GM11168 (cell line): ENCODE results near the gene FAM50A.

Experiments
- in situ Hi-C: fragments of 300-500 bp; cut with MboI; formaldehyde crosslinking; loops from one replicate; pipeline ENCODE4 v1.12.0; 2022; ENCODE audit warnings: low sequenced_read_pairs; ENCODE audit not compliant: unreplicated experiment

Gene FAM50A

DNA sequence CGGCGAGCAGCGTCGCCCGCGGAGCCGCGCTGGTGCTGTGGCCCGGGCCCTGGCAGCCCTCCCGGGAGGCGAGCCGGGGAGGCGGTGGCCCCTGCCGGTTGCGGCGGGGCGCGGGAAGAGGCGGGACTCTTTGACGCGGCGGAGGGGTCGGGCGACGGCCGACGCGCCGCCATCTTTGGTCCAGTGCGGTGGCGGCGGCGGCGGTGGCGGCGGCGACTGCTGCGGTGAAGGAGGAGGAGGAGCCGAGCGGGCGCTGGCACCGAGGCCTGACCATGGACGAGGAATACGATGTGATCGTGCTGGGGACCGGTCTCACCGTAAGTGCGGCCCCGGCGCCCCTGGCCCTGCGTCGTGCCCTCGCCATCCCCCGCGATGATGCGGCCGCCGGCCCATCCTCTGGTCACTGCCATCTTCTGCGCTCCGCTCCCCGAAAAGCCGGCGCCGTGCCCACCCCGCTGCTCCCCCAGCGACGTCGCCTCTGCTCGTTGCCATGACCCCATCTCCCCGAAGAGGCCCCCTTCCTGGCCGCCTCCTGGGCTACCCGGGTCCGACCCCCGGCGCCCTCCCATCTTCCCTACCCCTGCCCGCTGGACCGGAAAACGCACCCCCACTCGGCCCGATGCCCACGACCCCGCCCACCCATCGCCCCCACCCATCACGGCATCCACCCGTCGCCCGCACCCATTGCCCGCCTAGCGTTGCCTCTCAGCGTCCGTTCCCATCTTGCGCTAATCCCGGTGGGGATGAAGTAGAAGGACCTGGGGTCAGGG is 6.8 kb upstream of the FAM50A start, which contains the start of gene GDI1:
Gene GDI1 (plus strand): TSS at position 172 of the 770 bp plus-strand sequence. CDS start 101 bp downstream, at position 273.
- in situ Hi-C loops = loop anchor here (25.0 kb wide), 1 partner anchor 100 kb away; the partner anchor contains the start of genes G6PD and IKBKG

DNA sequence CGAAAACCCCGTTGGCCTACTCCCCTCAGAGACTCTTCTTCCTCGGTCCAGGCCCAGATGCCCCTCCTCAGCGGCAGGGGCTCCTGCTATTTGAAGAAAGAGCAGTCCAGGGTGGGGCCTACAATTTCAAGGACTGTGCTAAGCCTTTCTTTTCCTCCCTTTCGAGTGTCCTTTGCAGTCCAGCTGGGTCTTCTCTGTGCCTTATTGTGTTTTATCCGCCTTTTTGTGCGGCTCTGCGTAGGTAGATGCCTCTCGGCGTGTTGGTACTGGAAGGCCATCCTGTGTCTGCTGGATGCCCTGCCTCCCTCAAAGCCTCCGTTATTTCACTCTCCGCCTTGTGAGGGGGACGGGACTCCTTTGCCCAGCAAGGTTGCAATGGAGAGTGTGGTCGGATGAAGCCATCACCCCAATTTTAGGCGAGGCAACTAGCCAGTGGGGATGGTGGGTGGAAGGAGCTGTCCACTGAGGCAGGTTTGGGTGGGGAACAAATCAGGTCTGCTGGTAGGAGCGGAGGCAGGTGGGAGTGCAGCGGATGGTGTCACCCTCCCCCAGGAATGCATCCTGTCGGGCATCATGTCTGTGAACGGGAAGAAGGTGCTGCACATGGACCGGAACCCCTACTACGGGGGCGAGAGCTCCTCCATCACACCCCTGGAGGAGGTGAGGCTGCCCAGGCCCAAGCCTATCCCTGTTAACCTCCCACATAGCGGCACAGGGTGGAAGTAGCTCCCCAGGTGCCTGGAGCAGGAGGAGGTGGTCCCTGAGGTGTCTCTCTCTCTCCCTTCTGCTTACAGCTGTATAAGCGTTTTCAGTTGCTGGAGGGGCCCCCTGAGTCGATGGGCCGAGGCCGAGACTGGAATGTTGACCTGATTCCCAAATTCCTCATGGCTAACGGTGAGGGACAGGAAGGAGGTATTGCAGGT is 5.7 kb upstream of the FAM50A start:
- in situ Hi-C loops = loop anchor here (25.0 kb wide), 1 partner anchor 99 kb away; the partner anchor contains the start of genes G6PD and IKBKG

DNA sequence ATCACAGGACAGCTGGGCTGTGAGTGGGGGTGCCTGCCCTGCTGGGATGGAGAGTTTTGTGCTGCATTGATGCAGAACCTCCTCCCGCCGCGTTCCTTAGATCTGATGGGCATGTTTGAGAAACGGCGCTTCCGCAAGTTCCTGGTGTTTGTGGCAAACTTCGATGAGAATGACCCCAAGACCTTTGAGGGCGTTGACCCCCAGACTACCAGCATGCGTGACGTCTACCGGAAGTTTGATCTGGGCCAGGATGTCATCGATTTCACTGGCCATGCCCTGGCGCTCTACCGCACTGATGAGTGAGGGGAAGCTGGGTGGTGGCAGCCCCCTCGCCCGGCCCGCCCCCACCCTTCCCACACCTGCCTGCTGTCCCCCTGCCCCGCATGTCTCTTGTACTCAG is 4.1 kb upstream of the FAM50A start:
- in situ Hi-C loops = loop anchor here (25.0 kb wide), 1 partner anchor 97 kb away; the partner anchor contains the start of genes G6PD and IKBKG

DNA sequence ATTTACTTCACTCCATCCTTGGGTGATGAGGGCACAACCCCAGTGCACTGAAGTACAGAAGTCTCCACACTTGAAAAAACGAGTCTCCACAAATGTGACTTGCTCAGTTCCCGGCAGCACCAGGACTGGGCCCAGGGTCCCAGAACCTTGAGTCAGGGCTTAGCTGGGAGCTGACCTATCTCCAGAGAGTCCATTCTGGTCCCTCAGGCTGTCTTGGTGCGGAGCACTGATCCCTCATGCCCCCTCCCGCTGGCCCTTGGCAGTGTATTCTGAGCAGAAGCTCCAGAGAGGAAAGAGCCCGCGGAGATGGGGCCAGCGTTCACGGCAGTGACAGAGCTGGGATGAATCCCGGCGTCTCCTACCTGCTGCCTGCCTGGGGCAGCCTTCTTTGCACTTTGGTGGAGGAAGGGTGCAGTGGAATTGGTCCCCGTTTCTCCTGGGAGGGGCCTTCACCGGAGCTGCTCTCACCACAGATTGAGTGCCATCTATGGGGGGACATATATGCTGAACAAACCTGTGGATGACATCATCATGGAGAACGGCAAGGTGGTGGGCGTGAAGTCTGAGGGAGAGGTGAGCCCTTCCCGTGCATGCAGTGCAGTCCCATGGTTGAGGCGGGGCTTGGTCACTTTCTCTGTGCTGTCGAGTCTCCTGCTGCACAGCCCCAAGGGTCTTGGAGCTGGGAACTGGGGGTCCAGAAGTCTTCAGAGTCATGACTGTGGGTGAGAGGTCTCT is 3.2 kb upstream of the FAM50A start:
- in situ Hi-C loops = loop anchor here (25.0 kb wide), 1 partner anchor 97 kb away; the partner anchor contains the start of genes G6PD and IKBKG

DNA sequence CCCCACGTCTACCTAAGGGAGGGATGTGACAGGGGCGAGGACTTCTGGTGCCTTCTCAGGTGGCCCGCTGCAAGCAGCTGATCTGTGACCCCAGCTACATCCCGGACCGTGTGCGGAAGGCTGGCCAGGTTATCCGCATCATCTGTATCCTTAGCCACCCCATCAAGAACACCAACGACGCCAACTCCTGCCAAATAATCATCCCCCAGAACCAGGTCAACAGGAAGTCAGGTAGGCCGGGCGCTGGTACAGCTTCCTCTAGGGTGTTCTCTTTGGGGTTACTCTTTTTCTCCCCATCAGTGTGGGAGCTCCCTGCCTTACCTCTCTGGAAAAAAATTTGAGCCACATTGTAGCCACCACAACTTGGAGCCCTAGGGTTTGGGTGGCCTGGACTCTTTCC is 2.4 kb upstream of the FAM50A start:
- in situ Hi-C loops = loop anchor here (25.0 kb wide), 1 partner anchor 96 kb away; the partner anchor contains the start of genes G6PD and IKBKG

DNA sequence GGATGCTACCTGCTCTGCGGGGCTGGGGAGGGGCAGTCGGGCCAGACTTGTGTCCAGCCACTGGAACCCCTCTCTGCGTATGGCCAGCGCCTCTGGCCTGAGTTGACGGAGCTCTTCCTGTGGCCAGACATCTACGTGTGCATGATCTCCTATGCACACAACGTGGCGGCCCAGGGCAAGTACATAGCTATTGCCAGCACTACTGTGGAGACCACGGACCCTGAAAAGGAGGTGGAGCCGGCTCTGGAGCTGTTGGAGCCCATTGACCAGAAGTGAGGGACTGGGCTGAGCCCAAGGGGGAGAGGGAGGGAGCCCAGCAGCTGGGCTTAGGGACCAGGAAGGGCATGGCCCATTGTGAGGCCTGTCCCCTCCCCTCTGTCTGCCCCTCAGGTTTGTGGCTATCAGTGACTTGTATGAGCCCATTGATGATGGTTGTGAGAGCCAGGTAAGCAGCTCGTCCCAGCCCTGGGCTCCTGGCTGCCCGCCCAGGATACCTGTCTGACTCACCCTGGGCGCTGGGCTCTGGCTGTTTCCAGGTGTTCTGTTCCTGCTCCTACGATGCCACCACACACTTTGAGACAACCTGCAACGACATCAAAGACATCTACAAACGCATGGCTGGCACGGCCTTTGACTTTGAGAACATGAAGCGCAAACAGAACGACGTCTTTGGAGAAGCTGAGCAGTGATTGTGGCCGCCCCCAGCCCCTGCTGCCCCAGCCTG is 1.8 kb upstream of the FAM50A start:
- in situ Hi-C loops = loop anchor here (25.0 kb wide), 1 partner anchor 95 kb away; the partner anchor contains the start of genes G6PD and IKBKG

DNA sequence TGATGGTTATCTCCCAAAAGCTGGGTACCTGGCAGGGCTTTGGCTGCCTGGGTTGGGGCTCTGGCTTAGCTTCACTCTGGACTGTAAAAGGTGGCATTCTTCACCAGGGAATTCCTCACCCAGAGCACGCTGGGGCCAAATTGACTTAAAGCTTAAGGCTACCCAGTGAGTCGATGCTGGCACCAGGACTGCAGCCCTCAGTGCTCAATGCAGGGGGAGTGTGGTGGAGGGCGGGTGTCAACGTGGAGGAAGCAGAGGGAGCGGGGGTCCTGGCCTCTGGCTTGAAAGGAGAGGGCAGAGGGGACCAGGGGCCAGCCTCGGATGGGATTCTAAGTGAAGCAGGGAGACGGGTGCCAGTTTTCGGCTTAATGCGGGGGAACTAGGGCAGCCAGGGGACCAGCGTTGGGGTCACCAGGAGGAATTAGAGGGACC is 446 bp upstream of the FAM50A start:
- in situ Hi-C loops = loop anchor here (25.0 kb wide), 1 partner anchor 94 kb away; the partner anchor contains the start of genes G6PD and IKBKG

DNA sequence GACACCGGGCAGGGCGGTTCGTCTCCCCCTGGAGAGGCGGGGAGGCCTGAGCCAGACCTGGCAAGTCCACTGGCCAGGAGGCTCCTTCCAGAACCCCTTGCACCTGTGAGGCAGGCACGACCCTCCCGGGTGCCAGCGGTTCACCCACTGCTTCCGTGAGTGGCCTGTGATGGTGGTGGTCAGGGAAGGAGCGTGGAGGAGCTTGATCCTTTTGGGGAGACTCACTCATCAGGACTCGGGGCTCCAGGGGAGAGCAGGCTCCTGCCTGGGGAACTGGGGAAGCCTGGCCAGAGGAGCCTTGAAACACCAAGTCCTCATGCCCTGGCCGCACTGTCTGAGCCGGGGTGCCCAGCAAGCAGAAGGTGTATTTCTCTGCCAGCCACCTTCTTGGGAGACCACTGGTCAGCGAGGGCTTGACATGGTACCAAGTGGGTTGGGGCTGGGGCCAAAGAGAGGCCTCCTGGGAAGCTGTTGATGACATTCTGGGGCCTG is 860 bp downstream of the FAM50A start:
- in situ Hi-C loops = loop anchor here (25.0 kb wide), 1 partner anchor 92 kb away; the partner anchor contains the start of genes G6PD and IKBKG

DNA sequence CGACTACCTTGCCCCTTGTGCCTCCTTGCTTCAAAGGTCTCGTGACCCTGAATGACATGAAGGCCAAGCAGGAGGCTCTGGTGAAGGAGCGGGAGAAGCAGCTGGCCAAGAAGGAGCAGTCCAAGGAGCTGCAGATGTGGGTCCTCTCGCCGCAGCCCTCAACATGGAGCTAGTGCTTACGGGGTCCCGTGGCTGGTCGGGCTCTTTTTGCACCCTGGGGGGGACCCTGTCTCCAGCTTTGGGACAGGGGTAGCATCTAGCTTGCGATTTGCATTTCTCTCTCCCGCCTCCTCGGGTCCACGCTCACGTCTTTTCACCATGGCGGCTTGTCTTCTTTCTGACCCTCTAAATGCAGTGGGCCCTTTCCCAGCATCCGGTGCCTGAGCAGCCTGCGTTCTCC is 1.8 kb downstream of the FAM50A start:
- in situ Hi-C loops = loop anchor here (25.0 kb wide), 1 partner anchor 92 kb away; the partner anchor contains the start of genes G6PD and IKBKG

DNA sequence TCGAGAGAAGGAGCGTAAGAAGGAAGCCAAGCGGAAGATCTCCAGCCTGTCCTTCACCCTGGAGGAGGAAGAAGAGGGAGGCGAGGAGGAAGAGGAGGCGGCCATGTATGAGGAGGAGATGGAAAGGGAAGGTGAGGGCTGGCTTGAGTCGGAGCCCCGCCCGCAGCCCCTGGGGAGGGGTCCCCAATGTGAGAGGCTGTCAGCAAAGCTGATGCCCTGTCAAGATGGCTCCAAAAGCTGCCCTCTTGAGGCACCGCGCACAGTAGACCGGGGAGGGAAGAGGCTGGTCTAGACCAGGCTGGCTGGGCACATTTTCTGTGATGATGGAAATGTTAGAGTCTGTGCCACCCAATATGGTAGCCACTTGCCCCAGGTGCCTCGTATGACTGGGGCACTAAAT is 2.5 kb downstream of the FAM50A start:
- in situ Hi-C loops = loop anchor here (25.0 kb wide), 1 partner anchor 91 kb away; the partner anchor contains the start of genes G6PD and IKBKG

DNA sequence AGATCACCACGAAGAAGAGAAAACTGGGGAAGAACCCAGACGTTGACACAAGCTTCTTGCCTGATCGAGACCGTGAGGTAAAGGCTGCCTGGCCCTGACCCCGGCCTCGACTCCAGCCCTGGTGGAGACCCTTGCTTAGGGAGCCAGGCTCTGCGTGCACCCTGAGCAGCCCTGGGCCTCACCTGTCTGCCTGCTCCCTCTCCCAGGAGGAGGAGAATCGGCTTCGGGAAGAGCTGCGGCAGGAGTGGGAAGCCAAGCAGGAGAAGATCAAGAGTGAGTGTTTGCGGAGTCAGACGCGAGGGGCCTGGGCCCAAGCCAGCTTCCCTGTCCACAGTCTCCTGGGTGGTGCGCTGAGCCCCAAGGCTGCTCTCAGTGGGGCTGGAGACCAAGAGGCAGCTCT is 4.5 kb downstream of the FAM50A start:
- in situ Hi-C loops = loop anchor here (25.0 kb wide), 1 partner anchor 89 kb away; the partner anchor contains the start of genes G6PD and IKBKG

DNA sequence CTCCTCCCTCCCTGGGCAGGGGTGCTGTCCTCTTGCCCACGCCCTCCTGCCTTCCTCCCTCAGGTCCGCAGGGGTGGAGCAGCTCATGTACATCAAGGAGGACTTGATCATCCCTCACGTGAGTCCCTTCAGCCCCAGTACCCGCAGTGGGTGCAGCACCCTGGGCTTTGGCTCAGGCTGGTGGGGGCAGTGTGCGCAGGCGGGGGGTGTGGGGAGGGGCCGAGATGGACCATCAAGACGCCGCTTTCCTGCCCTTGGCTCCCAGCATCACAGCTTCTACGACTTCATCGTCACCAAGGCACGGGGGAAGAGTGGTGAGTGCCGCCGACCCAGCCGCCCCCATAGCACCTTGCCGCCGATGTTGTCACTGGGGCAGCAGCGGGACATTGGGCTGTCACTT is 5.7 kb downstream of the FAM50A start:
- in situ Hi-C loops = loop anchor here (25.0 kb wide), 1 partner anchor 88 kb away; the partner anchor contains the start of genes G6PD and IKBKG

DNA sequence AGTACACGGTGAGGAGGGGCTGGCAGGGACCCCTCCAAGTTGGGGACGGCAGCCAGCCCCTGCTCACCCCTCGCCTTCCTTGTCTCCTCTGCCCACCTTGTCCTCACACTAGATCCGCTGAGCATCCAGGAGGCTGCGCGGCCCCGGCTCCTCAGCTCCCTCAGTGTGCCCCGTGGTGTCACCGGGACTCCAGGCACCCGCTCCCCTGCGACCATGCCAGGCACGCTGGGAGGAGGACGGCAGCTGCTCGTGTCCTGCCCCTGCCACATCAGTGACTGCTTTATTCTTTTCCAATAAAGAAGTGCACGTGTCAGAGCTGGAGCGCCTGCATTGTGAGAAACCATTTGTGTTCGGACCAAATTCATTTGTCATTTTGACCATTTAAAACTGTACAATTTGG is 6.4 kb downstream of the FAM50A start:
- in situ Hi-C loops = no loop called here

DNA sequence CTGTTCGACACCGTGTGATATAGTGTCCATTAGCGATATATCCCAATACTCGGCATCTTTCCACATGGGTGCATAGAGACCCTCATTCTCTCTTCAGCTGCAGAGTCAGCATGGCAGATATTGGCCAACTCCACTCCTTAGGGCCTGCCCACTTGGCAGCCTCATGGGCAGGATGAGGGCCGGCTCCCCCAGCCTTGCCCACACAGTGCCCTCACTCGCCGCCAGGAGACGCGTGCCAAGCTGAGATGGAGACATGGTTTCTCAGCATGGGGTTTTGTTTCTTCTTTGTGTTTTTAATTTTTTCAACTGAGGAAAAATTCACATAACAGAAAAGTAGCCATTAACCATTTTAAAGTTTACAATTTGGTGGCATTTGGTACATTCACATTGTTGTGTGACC is 8.9 kb downstream of the FAM50A start:
- in situ Hi-C loops = no loop called here

DNA sequence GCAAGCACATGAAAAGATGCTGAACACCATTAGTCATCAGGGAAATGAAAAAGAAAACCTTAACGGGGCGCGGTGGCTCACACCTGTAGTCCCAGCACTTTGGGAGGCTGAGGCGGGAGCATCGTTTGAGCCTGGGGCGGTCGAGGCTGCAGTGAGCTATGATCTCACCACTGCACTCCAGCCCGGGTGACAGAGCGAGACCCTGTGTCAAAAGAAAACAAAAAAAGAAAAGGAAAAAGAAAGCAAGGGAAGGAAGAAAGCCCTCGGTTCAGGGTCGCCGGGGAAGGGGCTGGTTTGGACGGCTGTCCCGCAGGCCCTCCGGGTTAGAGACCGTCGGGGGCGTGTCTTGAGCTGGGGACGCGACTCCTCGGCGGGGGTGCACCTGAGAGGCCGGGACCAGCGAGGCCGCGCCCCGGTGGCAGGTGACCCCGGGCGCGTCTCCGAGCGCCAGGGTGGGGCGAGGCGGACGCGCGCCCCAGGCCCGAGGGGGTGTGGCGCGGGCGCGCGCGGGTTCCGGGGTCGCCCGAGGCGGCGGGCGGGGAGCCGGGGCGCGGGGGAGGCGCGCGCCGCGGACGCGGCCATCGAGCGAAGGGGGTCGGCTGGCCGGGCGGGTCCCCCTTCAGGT is 13.7 kb downstream of the FAM50A start:
- in situ Hi-C loops = no loop called here

DNA sequence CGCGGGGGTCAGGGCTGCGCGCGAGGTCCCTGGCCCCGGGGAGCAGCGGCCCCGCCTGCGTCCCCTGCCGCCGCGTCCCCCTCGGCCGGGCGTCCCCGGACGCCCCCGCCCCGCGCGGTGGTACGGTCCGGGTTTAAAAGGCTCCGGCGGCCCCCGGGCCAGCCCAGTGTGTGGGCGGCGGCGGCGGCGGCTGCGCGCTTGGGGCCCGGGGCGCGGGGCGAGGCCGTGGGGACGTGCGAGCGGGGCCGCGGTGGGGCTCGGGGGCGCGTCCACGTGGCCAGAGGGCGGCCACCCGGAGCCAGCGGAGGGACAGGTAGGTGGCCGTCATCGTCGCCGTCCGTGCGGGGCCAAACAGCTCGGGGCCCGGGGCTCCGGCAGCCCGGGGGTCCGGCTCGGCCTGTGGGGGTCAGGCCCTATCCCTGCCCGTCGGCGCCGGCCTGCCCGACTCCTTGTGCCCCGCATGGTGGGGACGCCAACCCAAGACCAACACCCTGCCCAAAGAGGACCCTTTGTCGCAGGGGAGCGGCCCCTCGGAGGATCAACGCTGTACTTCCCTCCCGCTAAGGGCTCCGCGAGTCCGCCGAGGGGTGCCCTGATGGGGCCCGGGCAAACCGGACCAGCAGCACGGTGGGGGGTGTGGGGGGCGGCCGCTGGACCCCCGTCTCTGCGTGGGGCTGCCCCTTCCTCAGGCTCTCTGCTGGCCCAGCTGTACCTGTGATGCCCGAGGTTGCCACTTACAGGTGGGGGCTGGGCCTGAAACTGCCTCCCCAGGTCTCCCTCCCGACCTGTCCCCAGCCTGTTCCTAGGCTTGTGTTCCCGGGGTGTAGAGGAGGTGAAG is 14.4 kb downstream of the FAM50A start, which contains the start of gene PLXNA3:
Gene PLXNA3 (plus strand): TSS at position 166 of the 838 bp plus-strand sequence. CDS start 1,903 bp downstream, outside the sequence.
- in situ Hi-C loops = no loop called here
